Measurements from ENCODE around the gene NRP1. TPM values are rescaled to one million over a fixed set of nuclear protein-coding genes. Genes with fewer than 3 reads are reported as not detected.

The NRP1 gene
- total RNA-seq, 4 donors from 2014 or later, result 47.1 to 286 (median 111) TPM

DNA sequence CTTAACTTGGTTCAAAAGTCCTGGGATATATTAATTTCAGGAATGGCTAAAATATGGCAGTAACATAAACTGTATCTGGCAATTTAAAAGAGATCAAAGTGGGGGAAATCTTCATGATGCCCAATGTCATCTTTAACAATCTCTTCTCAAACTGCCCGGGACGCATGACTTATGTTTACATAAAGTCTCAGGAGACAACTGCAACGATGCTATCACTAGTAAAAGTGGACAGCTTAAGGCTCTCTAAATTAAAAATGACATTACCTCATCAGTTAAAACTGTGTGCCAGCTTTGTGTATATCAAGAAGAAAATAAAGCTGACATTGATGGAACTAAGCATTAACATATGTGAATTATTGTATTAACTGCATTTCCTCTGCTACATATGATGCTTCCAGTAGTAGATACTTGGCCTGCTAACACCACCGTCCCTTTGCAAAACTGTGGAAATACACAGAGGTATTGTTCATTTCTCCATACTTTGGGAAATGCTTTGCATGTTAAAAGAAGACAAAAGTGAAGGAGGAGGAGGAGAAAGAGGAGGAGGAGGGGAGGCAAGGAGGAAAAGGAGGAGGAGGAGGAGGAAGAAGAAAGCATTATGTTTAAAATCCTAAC is 62.4 kb downstream of the NRP1 start:
- H3K36me3 ChIP-seq, result no peaks in the 10 kb centered on the region
- no peaks in the 10 kb centered on the region for H3K9me3 ChIP-seq
- no peak for DNase-seq
- TF ChIP-seq POLR2A (IDR thresholded peaks at IDR 0.05), result no peak
- no peaks in the 10 kb centered on the region for H3K27me3 ChIP-seq
- no peak overlapping the region for H3K4me3 ChIP-seq
- intact Hi-C loops (cut with DNase I; ENCODE audit: low total_unique reads), result no loop called here
- H3K4me1 ChIP-seq, result peaks cover 7 to 11% of the 10 kb centered on the region in 2 donors
- H3K27ac ChIP-seq, result peak overlapping the region; percentile 69 to 70

DNA sequence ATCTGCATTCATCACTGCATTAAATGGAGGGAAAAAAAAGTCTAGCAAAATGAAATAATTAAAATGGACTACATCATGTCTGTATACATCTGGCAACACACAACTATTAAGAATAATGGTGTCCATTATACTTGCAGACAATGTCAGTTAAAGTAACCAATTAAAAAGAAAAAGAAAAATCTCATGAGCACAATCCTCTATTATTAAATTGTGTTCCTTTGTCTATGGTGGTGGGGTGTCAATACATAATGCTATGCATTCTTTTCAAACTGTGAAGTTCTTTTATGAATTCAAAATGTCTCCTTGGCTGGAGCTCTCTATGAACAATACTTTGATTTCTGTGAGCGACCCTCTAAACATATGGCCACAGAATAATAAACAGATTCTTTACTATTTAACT is 63.5 kb downstream of the NRP1 start:
- Histone ChIP-seq H3K9me3 (no peaks in the 10 kb centered on the region), H3K27ac (peak overlapping the region in 1 of 2 donors; percentile 70), H3K27me3 (no peaks in the 10 kb centered on the region), H3K36me3 (no peaks in the 10 kb centered on the region), H3K4me1 (peaks cover 7% of the 10 kb centered on the region in 2 donors), H3K4me3 (no peak overlapping the region)
- TF ChIP-seq, protein P1, sequence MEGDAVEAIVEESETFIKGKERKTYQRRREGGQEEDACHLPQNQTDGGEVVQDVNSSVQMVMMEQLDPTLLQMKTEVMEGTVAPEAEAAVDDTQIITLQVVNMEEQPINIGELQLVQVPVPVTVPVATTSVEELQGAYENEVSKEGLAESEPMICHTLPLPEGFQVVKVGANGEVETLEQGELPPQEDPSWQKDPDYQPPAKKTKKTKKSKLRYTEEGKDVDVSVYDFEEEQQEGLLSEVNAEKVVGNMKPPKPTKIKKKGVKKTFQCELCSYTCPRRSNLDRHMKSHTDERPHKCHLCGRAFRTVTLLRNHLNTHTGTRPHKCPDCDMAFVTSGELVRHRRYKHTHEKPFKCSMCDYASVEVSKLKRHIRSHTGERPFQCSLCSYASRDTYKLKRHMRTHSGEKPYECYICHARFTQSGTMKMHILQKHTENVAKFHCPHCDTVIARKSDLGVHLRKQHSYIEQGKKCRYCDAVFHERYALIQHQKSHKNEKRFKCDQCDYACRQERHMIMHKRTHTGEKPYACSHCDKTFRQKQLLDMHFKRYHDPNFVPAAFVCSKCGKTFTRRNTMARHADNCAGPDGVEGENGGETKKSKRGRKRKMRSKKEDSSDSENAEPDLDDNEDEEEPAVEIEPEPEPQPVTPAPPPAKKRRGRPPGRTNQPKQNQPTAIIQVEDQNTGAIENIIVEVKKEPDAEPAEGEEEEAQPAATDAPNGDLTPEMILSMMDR (IDR thresholded peaks at IDR 0.05), result no peak
- TF ChIP-seq POLR2A (IDR thresholded peaks at IDR 0.05), result no peak
- intact Hi-C loops (cut with DNase I; ENCODE audit: low total_unique reads), result no loop called here
- DNase-seq, result no peak

DNA sequence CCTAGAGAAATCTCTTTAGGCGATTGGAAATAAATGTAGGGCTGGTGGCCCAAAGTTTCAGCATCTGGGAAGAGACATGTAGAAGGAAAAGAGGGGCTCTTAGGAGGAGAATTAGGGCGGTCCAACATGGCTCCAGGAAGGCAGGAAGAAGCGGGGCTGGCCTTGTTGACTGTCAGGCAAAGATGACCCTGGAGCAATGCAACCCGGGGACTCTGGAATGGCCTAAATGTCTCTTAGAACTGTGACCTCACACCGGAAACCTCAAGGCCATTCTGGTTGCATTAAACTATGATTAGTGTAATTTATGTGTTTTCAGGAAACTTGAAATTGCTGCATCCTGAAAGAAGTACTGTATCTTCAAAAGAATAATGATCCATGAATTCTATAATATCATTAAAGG is 66.8 kb downstream of the NRP1 start:
- H3K27me3 ChIP-seq, result no peaks in the 10 kb centered on the region
- no peak overlapping the region for H3K4me3 ChIP-seq
- peaks cover 6 to 7% of the 10 kb centered on the region in 2 donors for H3K4me1 ChIP-seq
- TF ChIP-seq, protein P1 (IDR thresholded peaks at IDR 0.05), result no peak
- TF ChIP-seq POLR2A (IDR thresholded peaks at IDR 0.05), result no peak
- intact Hi-C loops (cut with DNase I; ENCODE audit: low total_unique reads), result no loop called here
- no peaks in the 10 kb centered on the region for H3K36me3 ChIP-seq
- DNase-seq, result no peak
- H3K27ac ChIP-seq, result no peak overlapping the region
- H3K9me3 ChIP-seq, result no peaks in the 10 kb centered on the region

DNA sequence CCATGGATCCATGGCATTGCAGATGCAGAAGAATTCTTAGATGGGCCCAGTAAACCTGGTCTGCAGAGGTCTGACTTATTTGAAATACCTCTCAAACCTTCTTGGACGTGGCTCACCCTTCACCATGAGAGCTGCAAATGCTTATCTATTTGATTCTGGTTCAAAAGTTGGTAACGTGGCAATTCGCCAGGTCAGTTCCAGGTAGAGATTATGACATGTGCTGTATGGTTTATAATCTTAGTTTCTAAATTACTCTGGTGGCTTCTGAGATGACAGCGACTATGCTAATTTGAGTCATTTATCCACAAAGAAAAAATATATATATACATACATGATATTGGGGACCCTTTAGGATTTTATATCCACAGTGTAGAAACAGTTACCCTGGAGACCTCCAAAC is 68.8 kb downstream of the NRP1 start:
- DNase-seq, result no peak
- H3K4me3 ChIP-seq, result no peak overlapping the region
- H3K27me3 ChIP-seq, result no peaks in the 10 kb centered on the region
- no peaks in the 10 kb centered on the region for H3K4me1 ChIP-seq
- no peak for TF ChIP-seq POLR2A (IDR thresholded peaks at IDR 0.05)
- TF ChIP-seq, protein P1 (IDR thresholded peaks at IDR 0.05), result no peak
- no peaks in the 10 kb centered on the region for H3K36me3 ChIP-seq
- H3K27ac ChIP-seq, result no peak overlapping the region
- intact Hi-C loops (cut with DNase I; ENCODE audit: low total_unique reads), result no loop called here
- H3K9me3 ChIP-seq, result no peaks in the 10 kb centered on the region

DNA sequence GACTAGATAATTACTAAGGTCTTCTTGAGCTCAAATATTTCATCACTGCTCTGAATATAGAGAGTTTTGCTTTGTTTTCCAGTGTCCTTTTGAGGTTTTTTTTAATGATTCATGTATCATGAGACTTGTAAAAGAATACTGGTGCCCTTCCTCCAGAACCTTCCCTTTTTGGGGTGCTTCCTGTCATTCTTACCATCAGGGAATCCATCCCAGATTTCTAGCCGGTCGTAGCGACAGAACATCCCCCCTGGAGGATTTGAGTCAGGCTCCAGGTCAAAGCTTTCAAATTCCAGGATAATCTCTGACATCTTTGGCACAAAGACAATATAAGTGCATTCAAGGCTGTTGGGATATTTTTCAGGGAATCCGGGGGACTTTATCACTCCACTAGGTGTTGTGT is 71.0 kb downstream of the NRP1 start:
- Histone ChIP-seq H3K9me3 (no peaks in the 10 kb centered on the region), H3K27ac (peak overlapping the region; percentile 47 to 73), H3K4me1 (no peaks in the 10 kb centered on the region), H3K36me3 (no peaks in the 10 kb centered on the region), H3K4me3 (no peak overlapping the region), H3K27me3 (no peaks in the 10 kb centered on the region)
- TF ChIP-seq, protein P1 (IDR thresholded peaks at IDR 0.05), result no peak
- no peak for TF ChIP-seq POLR2A (IDR thresholded peaks at IDR 0.05)
- intact Hi-C loops (cut with DNase I; ENCODE audit: low total_unique reads), result no loop called here
- no peak for DNase-seq

DNA sequence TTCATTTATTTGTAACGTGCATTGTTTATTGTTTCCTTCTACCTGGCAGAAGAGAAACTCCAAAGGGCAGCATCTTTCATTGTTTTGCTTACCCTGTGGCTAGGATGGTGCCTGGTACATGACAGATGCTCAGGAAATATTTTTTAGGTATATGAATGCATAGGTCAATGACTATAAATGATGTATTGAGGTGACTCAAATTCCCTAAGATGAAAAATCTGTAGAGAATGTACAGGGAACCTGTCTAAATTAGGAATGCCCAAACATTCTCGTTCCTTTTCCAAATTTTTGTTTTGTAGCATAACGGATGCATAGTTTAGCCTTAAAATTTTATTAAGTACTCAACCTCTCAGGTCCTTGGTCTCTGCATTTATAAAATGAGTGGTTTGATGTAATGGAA is 71.6 kb downstream of the NRP1 start:
- no peak for TF ChIP-seq POLR2A (IDR thresholded peaks at IDR 0.05)
- TF ChIP-seq, protein P1 (IDR thresholded peaks at IDR 0.05), result no peak
- Histone ChIP-seq H3K4me1 (no peaks in the 10 kb centered on the region), H3K36me3 (no peaks in the 10 kb centered on the region), H3K27me3 (no peaks in the 10 kb centered on the region), H3K4me3 (no peak overlapping the region), H3K9me3 (no peaks in the 10 kb centered on the region), H3K27ac (peak overlapping the region in 1 of 2 donors; percentile 73)
- intact Hi-C loops (cut with DNase I; ENCODE audit: low total_unique reads), result no loop called here
- no peak for DNase-seq
